ENCODE results near the gene FANCC.

The FANCC gene

GRCh38 chr9:95098391-95098921, 219.1 kb downstream of the FANCC start:
- Histone ChIP-seq H3K4me2 (ENCODE audit: insufficient read depth, low read length, poor library complexity, severe bottlenecking) (no peak overlapping the region), H3K9ac (ENCODE audit: low read depth, low read length, poor library complexity) (no peak overlapping the region), H2BK5ac (ENCODE audit: low read length) (no peak overlapping the region), H3K4me1 (ENCODE audit: control insufficient read depth in 2 of 2, insufficient read depth in 1 of 2, low read depth in 1 of 2, low read length in 2 of 2) (peaks cover 7 to 19% of the 10 kb centered on the region in 2 donors), H4K8ac (ENCODE audit: low read depth, low read length) (no peak overlapping the region), H2BK15ac (ENCODE audit: low read length) (no peak overlapping the region), H3K36me3 (replicated peaks in 1 of 2; ENCODE audit: control insufficient read depth in 2 of 2, insufficient read depth in 2 of 2, low read length in 2 of 2) (peaks cover 5 to 53% of the 10 kb centered on the region in 2 donors), H2AK5ac (ENCODE audit: low read depth, low read length) (no peak overlapping the region), H2BK120ac (ENCODE audit: low read depth, low read length) (no peak overlapping the region), H3K14ac (ENCODE audit: low read length) (no peak overlapping the region), H4K91ac (ENCODE audit: low read depth, low read length, poor library complexity) (no peak overlapping the region), H3K23ac (ENCODE audit: low read depth, low read length, poor library complexity) (no peak overlapping the region), H3K79me1 (ENCODE audit: low read depth, low read length) (no peaks in the 10 kb centered on the region), H2AFZ (ENCODE audit: low read length) (no peak overlapping the region), H3K27ac (replicated peaks; ENCODE audit: low read length) (no peak overlapping the region), H2BK12ac (ENCODE audit: low read length) (no peak overlapping the region), H3K27me3 (ENCODE audit: control insufficient read depth in 3 of 3, insufficient read depth in 3 of 3, low read depth in 1 of 3, low read length in 3 of 3) (no peaks in the 10 kb centered on the region), H3K4me3 (ENCODE audit: low read length in 2 of 2) (no peak overlapping the region), H3K4ac (ENCODE audit: low read length) (no peak overlapping the region), H3K9me3 (replicated peaks in 1 of 2; ENCODE audit: control insufficient read depth in 2 of 2, insufficient read depth in 1 of 2, low read depth in 1 of 2, low read length in 2 of 2) (no peaks in the 10 kb centered on the region), H3K18ac (ENCODE audit: low read length) (no peak overlapping the region)
- DNase-seq (ENCODE audit: low spot score), result no peak
- WGBS, 2 donors (ENCODE audit: extremely low coverage in 2 of 2, insufficient read length in 2 of 2, insufficient replicate concordance in 1 of 2), result no CpG with 5 or more reads among the region's 12 CpGs

DNA sequence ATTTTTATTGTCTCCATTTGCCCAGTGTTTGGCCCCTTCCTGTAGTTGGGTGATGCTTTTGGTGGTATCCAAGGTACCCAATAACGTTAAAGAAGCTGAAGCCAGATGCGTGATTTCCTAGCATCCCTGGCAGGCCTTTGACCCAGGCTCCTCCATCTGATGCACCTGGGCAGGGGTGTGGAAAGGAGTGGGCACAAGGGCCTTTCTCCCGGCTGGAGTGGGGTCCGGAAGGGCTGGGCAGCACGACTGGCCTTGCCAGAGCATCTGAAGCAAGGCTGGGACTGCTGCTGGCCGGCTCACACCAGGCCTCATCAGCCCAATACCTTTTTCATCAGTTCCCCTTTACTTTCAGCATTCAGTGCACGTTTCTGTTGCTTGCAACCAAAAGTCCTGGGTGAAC, 220.2 kb downstream of the FANCC start:
- no peak overlapping the region for H2BK120ac ChIP-seq (ENCODE audit: low read depth, low read length)
- H3K18ac ChIP-seq (ENCODE audit: low read length), result no peak overlapping the region
- H3K4me3 ChIP-seq (ENCODE audit: low read length in 2 of 2), result no peak overlapping the region
- no peak overlapping the region for H3K4me2 ChIP-seq (ENCODE audit: insufficient read depth, low read length, poor library complexity, severe bottlenecking)
- H2BK5ac ChIP-seq (ENCODE audit: low read length), result no peak overlapping the region
- DNase-seq (ENCODE audit: low spot score), result no peak
- no peak overlapping the region for H4K8ac ChIP-seq (ENCODE audit: low read depth, low read length)
- H3K23ac ChIP-seq (ENCODE audit: low read depth, low read length, poor library complexity), result no peak overlapping the region
- no peak overlapping the region for H4K91ac ChIP-seq (ENCODE audit: low read depth, low read length, poor library complexity)
- no peak overlapping the region for H2BK12ac ChIP-seq (ENCODE audit: low read length)
- H2AK5ac ChIP-seq (ENCODE audit: low read depth, low read length), result no peak overlapping the region
- peaks cover 5 to 47% of the 10 kb centered on the region in 2 donors for H3K36me3 ChIP-seq (replicated peaks in 1 of 2; ENCODE audit: control insufficient read depth in 2 of 2, insufficient read depth in 2 of 2, low read length in 2 of 2)
- H3K9ac ChIP-seq (ENCODE audit: low read depth, low read length, poor library complexity), result peak overlapping the region; percentile 5
- H3K9me3 ChIP-seq (replicated peaks in 1 of 2; ENCODE audit: control insufficient read depth in 2 of 2, insufficient read depth in 1 of 2, low read depth in 1 of 2, low read length in 2 of 2), result no peaks in the 10 kb centered on the region
- peak overlapping the region; percentile 40 for H3K14ac ChIP-seq (ENCODE audit: low read length)
- H3K27me3 ChIP-seq (ENCODE audit: control insufficient read depth in 3 of 3, insufficient read depth in 3 of 3, low read depth in 1 of 3, low read length in 3 of 3), result no peaks in the 10 kb centered on the region
- H3K27ac ChIP-seq (replicated peaks; ENCODE audit: low read length), result no peak overlapping the region
- no peak overlapping the region for H3K4ac ChIP-seq (ENCODE audit: low read length)
- peaks cover 15 to 23% of the 10 kb centered on the region in 2 donors for H3K4me1 ChIP-seq (ENCODE audit: control insufficient read depth in 2 of 2, insufficient read depth in 1 of 2, low read depth in 1 of 2, low read length in 2 of 2)
- WGBS, 2 donors (ENCODE audit: extremely low coverage in 2 of 2, insufficient read length in 2 of 2, insufficient replicate concordance in 1 of 2), result no CpG with 5 or more reads among the region's 7 CpGs
- no peaks in the 10 kb centered on the region for H3K79me1 ChIP-seq (ENCODE audit: low read depth, low read length)
- H2BK15ac ChIP-seq (ENCODE audit: low read length), result no peak overlapping the region
- no peak overlapping the region for H2AFZ ChIP-seq (ENCODE audit: low read length)

GRCh38 chr9:95096807-95097206, 220.7 kb downstream of the FANCC start:
- Histone ChIP-seq H3K79me1 (ENCODE audit: low read depth, low read length) (no peaks in the 10 kb centered on the region), H2BK120ac (ENCODE audit: low read depth, low read length) (no peak overlapping the region), H3K18ac (ENCODE audit: low read length) (no peak overlapping the region), H3K36me3 (replicated peaks in 1 of 2; ENCODE audit: control insufficient read depth in 2 of 2, insufficient read depth in 2 of 2, low read length in 2 of 2) (peaks cover 5 to 44% of the 10 kb centered on the region in 2 donors), H3K27me3 (ENCODE audit: control insufficient read depth in 3 of 3, insufficient read depth in 3 of 3, low read depth in 1 of 3, low read length in 3 of 3) (no peaks in the 10 kb centered on the region), H3K4me1 (ENCODE audit: control insufficient read depth in 2 of 2, insufficient read depth in 1 of 2, low read depth in 1 of 2, low read length in 2 of 2) (peaks cover 19 to 25% of the 10 kb centered on the region in 2 donors), H3K4ac (ENCODE audit: low read length) (no peak overlapping the region), H2AK5ac (ENCODE audit: low read depth, low read length) (no peak overlapping the region), H3K14ac (ENCODE audit: low read length) (no peak overlapping the region), H3K4me3 (ENCODE audit: low read length in 2 of 2) (no peak overlapping the region), H3K23ac (ENCODE audit: low read depth, low read length, poor library complexity) (no peak overlapping the region), H3K27ac (replicated peaks; ENCODE audit: low read length) (no peak overlapping the region), H2BK12ac (ENCODE audit: low read length) (no peak overlapping the region), H3K9me3 (replicated peaks in 1 of 2; ENCODE audit: control insufficient read depth in 2 of 2, insufficient read depth in 1 of 2, low read depth in 1 of 2, low read length in 2 of 2) (no peaks in the 10 kb centered on the region), H2BK15ac (ENCODE audit: low read length) (no peak overlapping the region), H2BK5ac (ENCODE audit: low read length) (no peak overlapping the region), H4K8ac (ENCODE audit: low read depth, low read length) (no peak overlapping the region), H4K91ac (ENCODE audit: low read depth, low read length, poor library complexity) (no peak overlapping the region), H2AFZ (ENCODE audit: low read length) (no peak overlapping the region), H3K9ac (ENCODE audit: low read depth, low read length, poor library complexity) (no peak overlapping the region), H3K4me2 (ENCODE audit: insufficient read depth, low read length, poor library complexity, severe bottlenecking) (no peak overlapping the region)
- DNase-seq (ENCODE audit: low spot score), result no peak
- WGBS, 2 donors (ENCODE audit: extremely low coverage in 2 of 2, insufficient read length in 2 of 2, insufficient replicate concordance in 1 of 2), result no CpG with 5 or more reads among the region's 6 CpGs

- Histone ChIP-seq H3K79me1 (ENCODE audit: low read depth, low read length) (no peaks in the 10 kb centered on the region), H3K27ac (replicated peaks; ENCODE audit: low read length) (no peak overlapping the region), H3K14ac (ENCODE audit: low read length) (no peak overlapping the region), H2BK5ac (ENCODE audit: low read length) (no peak overlapping the region), H3K4me3 (ENCODE audit: low read length in 2 of 2) (no peak overlapping the region), H3K9me3 (replicated peaks in 1 of 2; ENCODE audit: control insufficient read depth in 2 of 2, insufficient read depth in 1 of 2, low read depth in 1 of 2, low read length in 2 of 2) (no peaks in the 10 kb centered on the region), H2BK12ac (ENCODE audit: low read length) (no peak overlapping the region), H3K23ac (ENCODE audit: low read depth, low read length, poor library complexity) (no peak overlapping the region), H4K8ac (ENCODE audit: low read depth, low read length) (no peak overlapping the region), H3K18ac (ENCODE audit: low read length) (no peak overlapping the region), H2BK15ac (ENCODE audit: low read length) (no peak overlapping the region), H3K4me1 (ENCODE audit: control insufficient read depth in 2 of 2, insufficient read depth in 1 of 2, low read depth in 1 of 2, low read length in 2 of 2) (peaks cover 23 to 25% of the 10 kb centered on the region in 2 donors), H3K4me2 (ENCODE audit: insufficient read depth, low read length, poor library complexity, severe bottlenecking) (no peak overlapping the region), H3K4ac (ENCODE audit: low read length) (no peak overlapping the region), H3K9ac (ENCODE audit: low read depth, low read length, poor library complexity) (no peak overlapping the region), H3K36me3 (replicated peaks in 1 of 2; ENCODE audit: control insufficient read depth in 2 of 2, insufficient read depth in 2 of 2, low read length in 2 of 2) (peaks cover 5 to 39% of the 10 kb centered on the region in 2 donors), H3K27me3 (ENCODE audit: control insufficient read depth in 3 of 3, insufficient read depth in 3 of 3, low read depth in 1 of 3, low read length in 3 of 3) (no peaks in the 10 kb centered on the region), H4K91ac (ENCODE audit: low read depth, low read length, poor library complexity) (no peak overlapping the region), H2AFZ (ENCODE audit: low read length) (no peak overlapping the region), H2BK120ac (ENCODE audit: low read depth, low read length) (no peak overlapping the region), H2AK5ac (ENCODE audit: low read depth, low read length) (no peak overlapping the region)
- no CpG with 5 or more reads among the region's 12 CpGs for WGBS, 2 donors (ENCODE audit: extremely low coverage in 2 of 2, insufficient read length in 2 of 2, insufficient replicate concordance in 1 of 2)
- DNase-seq (ENCODE audit: low spot score), result no peak
Measured at GRCh38 chr9:95096381-95096780, 221.1 kb downstream of the FANCC start.
